IMR-90 (cell line): ENCODE results near the gene RIOX2.

Experiments
- BHLHE40 ChIP-seq: fragments of 150-350 bp; IDR thresholded peaks from 2 replicates; pipeline ENCODE4 v1.6.1; 2016; ENCODE audit warnings: mild to moderate bottlenecking, low read depth, low read length
- CEBPB ChIP-seq: IDR thresholded peaks from 2 replicates; pipeline ENCODE4 v1.6.1; 2012; ENCODE audit warnings: low read depth, low read length, improper control_type of control experiment
- CTCF ChIP-seq: conservative IDR thresholded peaks from 2 replicates; pipeline ENCODE4 v1.5.1; 2012; ENCODE audit warnings: mild to moderate bottlenecking, low read depth, low read length, improper control_type of control experiment
- FOS ChIP-seq: fragments of 150-350 bp; IDR thresholded peaks from 2 replicates; pipeline ENCODE4 v1.6.1; 2016; ENCODE audit warnings: low read depth, low read length
- MAFK ChIP-seq: IDR thresholded peaks from 2 replicates; pipeline ENCODE4 v1.6.1; 2012; ENCODE audit warnings: low read depth, low read length, improper control_type of control experiment
- MAZ ChIP-seq: IDR thresholded peaks from 2 replicates; pipeline ENCODE4 v1.6.1; 2012; ENCODE audit warnings: low read depth, mild to moderate bottlenecking, low read length, improper control_type of control experiment, moderate library complexity, borderline replicate concordance
- MXI1 ChIP-seq: IDR thresholded peaks from 2 replicates; pipeline ENCODE4 v1.6.1; 2012; ENCODE audit warnings: low read depth, mild to moderate bottlenecking, low read length, moderate library complexity, borderline replicate concordance
- POLR2A ChIP-seq: IDR thresholded peaks from 2 replicates; pipeline ENCODE4 v1.6.1; 2012; ENCODE audit warnings: mild to moderate bottlenecking, low read depth, low read length
- RAD21 ChIP-seq: IDR thresholded peaks from 2 replicates; pipeline ENCODE4 v1.6.1; 2012; ENCODE audit warnings: low read length, improper control_type of control experiment
- RCOR1 ChIP-seq: IDR thresholded peaks from 2 replicates; pipeline ENCODE4 v1.6.1; 2012; ENCODE audit warnings: mild to moderate bottlenecking, low read length, improper control_type of control experiment; ENCODE audit not compliant: insufficient replicate concordance
- RFX5 ChIP-seq: IDR thresholded peaks from 2 replicates; pipeline ENCODE4 v1.8.0; 2012; ENCODE audit warnings: low read depth, mild to moderate bottlenecking, low read length, moderate library complexity
- SMC3 ChIP-seq: fragments of 150-350 bp; IDR thresholded peaks from 2 replicates; pipeline ENCODE4 v1.6.1; 2016; ENCODE audit warnings: low read depth, mild to moderate bottlenecking, antibody characterized with exemption, low read length, moderate library complexity
- USF2 ChIP-seq: fragments of 150-350 bp; IDR thresholded peaks from 2 replicates; pipeline ENCODE4 v1.6.1; 2017; ENCODE audit warnings: mild to moderate bottlenecking, antibody characterized with exemption, low read length, low read depth

- TF ChIP-seq CEBPB (no peak), CTCF (no peak), SMC3 (no peak), MAFK (no peak), FOS (no peak), RAD21 (no peak), POLR2A (no peak), MAZ (no peak), RCOR1 (no peak), MXI1 (no peak), BHLHE40 (no peak), RFX5 (no peak), USF2 (no peak)
These were observed 2.7 kb downstream of the RIOX2 start for GRCh38 chr3:97969541-97969940.
